HepG2 (cell line): ENCODE data around the gene SIGLEC7. TPM values are rescaled to one million over a fixed set of nuclear protein-coding genes. Genes with fewer than 3 reads are reported as not detected.

ENCODE experiments used
- ATAC-seq: fragments of 200-7000 bp; cut with Tn5 transposase; 3 replicates; pipeline ENCODE4 v1.9.1; 2020; ENCODE audit warnings: mild to moderate bottlenecking, moderate library complexity
- BruUV-seq: library from RNA; stranded (reverse); fragments of 400-500 nt; replicated peaks from 2 replicates; lab custom pipeline; 2021; lab: Mats Ljungman, UMichigan
- CTCF ChIA-PET: fragments of 300-600 bp; formaldehyde crosslinking; extraction: SDS; loops from one replicate; lab custom pipeline; 2021; ENCODE audit warnings: low total read pairs, inconsistent platforms, low intra/inter-chr PET ratio; lab: Yijun Ruan, JAX
- POLR2A ChIA-PET: fragments of 350-600 bp; sonication (Branson Sonifier 250); formaldehyde crosslinking; loops from one replicate; lab custom pipeline; 2020; ENCODE audit warnings: antibody characterized with exemption, inconsistent platforms; lab: Yijun Ruan, JAX
- DNase-seq: peaks from one replicate; pipeline ENCODE4 v3.0.0-alpha.2; 2015; ENCODE audit warnings: low spot score
- FAIRE-seq: peaks from 3 replicates; lab custom pipeline; 2011; peaks lifted over from hg19 to GRCh38; lab: Jason Lieb, UNC
- H2AFZ ChIP-seq: one replicate; pipeline ENCODE4 v1.6.1; 2011; ENCODE audit warnings: low read length, inconsistent platforms
- H3K27ac ChIP-seq: fragments of 300-600 bp; 3 replicates; pipeline ENCODE4 v1.8.0; 2011; ENCODE audit warnings: mixed run types, mild to moderate bottlenecking, mixed read lengths, low read length, inconsistent platforms; ENCODE audit not compliant: insufficient read depth; ENCODE audit errors: extremely low read length
- H3K27me3 ChIP-seq, 2 experiments: fragments of 200-600 bp in 1 of 2; 2 replicates in 1 of 2; 3 replicates in 1 of 2; pipeline versions ENCODE4 v1.6.0 to v1.8.0; 2011; ENCODE audit warnings: low read length in 2 of 2, mild to moderate bottlenecking in 2 of 2, moderate library complexity in 2 of 2, inconsistent platforms in 1 of 2; ENCODE audit not compliant: insufficient read depth in 2 of 2, control insufficient read depth in 1 of 2
- H3K36me3 ChIP-seq, 2 experiments: fragments of 200-600 bp in 1 of 2; replicated peaks in 1 of 2; 2 replicates in 1 of 2; 3 replicates in 1 of 2; pipeline versions ENCODE4 v1.5.1 to v1.8.0; 2011; ENCODE audit warnings: low read length in 2 of 2, inconsistent platforms in 1 of 2; ENCODE audit not compliant: insufficient read depth in 2 of 2, control insufficient read depth in 1 of 2
- H3K4me1 ChIP-seq: 2 replicates; pipeline ENCODE4 v1.5.1; 2012; ENCODE audit warnings: low read length, inconsistent platforms; ENCODE audit not compliant: insufficient read depth
- H3K4me2 ChIP-seq: 2 replicates; pipeline ENCODE4 v1.6.0; 2011; ENCODE audit warnings: low read depth, low read length, inconsistent platforms
- H3K4me3 ChIP-seq, 3 experiments: fragments of 200-600 bp in 1 of 3; sonication (generic), shearing (Covaris generic) in 1 of 3; replicated peaks in 1 of 3; 2 replicates each; pipeline ENCODE4 v1.5.1; 2011 to 2016; ENCODE audit warnings: low read length in 3 of 3, inconsistent platforms in 2 of 3, low read depth in 2 of 3, mild to moderate bottlenecking in 2 of 3, control low read depth in 1 of 3, mixed read lengths in 1 of 3; ENCODE audit not compliant: insufficient read depth in 1 of 3
- H3K79me2 ChIP-seq: one replicate; pipeline ENCODE4 v1.6.1; 2011; ENCODE audit warnings: low read length, inconsistent platforms; ENCODE audit not compliant: insufficient read depth
- H3K9ac ChIP-seq: 2 replicates; pipeline ENCODE4 v1.6.0; 2011; ENCODE audit warnings: mild to moderate bottlenecking, low read depth, low read length, inconsistent platforms; ENCODE audit not compliant: insufficient read depth
- H3K9me3 ChIP-seq: 2 replicates; pipeline ENCODE4 v1.5.1; 2012; ENCODE audit warnings: mild to moderate bottlenecking, low read length
- H4K20me1 ChIP-seq: 2 replicates; pipeline ENCODE4 v1.6.0; 2011; ENCODE audit warnings: inconsistent platforms, mild to moderate bottlenecking, low read length, moderate library complexity; ENCODE audit not compliant: insufficient read depth
- ATF2 ChIP-seq: sonication (generic); formaldehyde crosslinking; IDR thresholded peaks from 2 replicates; pipeline ENCODE4 v1.4.0; 2020; ENCODE audit warnings: missing genetic modification reagents
- BORCS8-MEF2B ChIP-seq: sonication (generic); formaldehyde crosslinking; IDR thresholded peaks from 2 replicates; pipeline ENCODE4 v1.8.0; 2022; ENCODE audit warnings: mild to moderate bottlenecking, missing genetic modification reagents
- CBX1 ChIP-seq: IDR thresholded peaks from one replicate; pipeline ENCODE4 v1.6.1; 2016; ENCODE audit warnings: antibody characterized with exemption, low read depth
- CCAR2 ChIP-seq: fragments of 200-400 bp; formaldehyde crosslinking; optimal IDR thresholded peaks from 2 replicates; pipeline ENCODE3; 2018; ENCODE audit warnings: low read depth, mild to moderate bottlenecking, low read length, moderate library complexity
- FOXA3 ChIP-seq: IDR thresholded peaks from 2 replicates; pipeline ENCODE4 v1.6.1; 2016; ENCODE audit warnings: missing genetic modification reagents, missing compliant biosample characterization
- GMEB1 ChIP-seq: sonication (generic); formaldehyde crosslinking; IDR thresholded peaks from 2 replicates; pipeline ENCODE4 v1.5.1; 2020; ENCODE audit warnings: missing genetic modification reagents, mild to moderate bottlenecking, borderline replicate concordance
- KLF6 ChIP-seq: IDR thresholded peaks from 2 replicates; pipeline ENCODE4 v1.8.0; 2016; ENCODE audit warnings: missing biosample characterization, missing genetic modification reagents
- SKI ChIP-seq: fragments of 450-650 bp; IDR thresholded peaks from one replicate; pipeline ENCODE4 v1.6.1; 2018; ENCODE audit warnings: mild to moderate bottlenecking; ENCODE audit not compliant: partially characterized antibody
- USF2 ChIP-seq, 2 experiments: sonication (generic) in 1 of 2; formaldehyde crosslinking in 1 of 2; IDR thresholded peaks; 2 replicates each; pipeline versions ENCODE4 v1.5.1 to v1.6.1; 2011 to 2020; ENCODE audit warnings: borderline replicate concordance in 1 of 2, low read depth in 1 of 2, low read length in 1 of 2, mild to moderate bottlenecking in 1 of 2, missing genetic modification reagents in 1 of 2, moderate library complexity in 1 of 2
- ZNF143 ChIP-seq: sonication (generic); formaldehyde crosslinking; IDR thresholded peaks from 2 replicates; pipeline ENCODE4 v1.4.0; 2020; ENCODE audit warnings: missing genetic modification reagents
- ZNF17 ChIP-seq: sonication (generic); formaldehyde crosslinking; IDR thresholded peaks from 2 replicates; pipeline ENCODE4 v1.5.0; 2020; ENCODE audit warnings: mild to moderate bottlenecking, missing genetic modification reagents
- ZNF317 ChIP-seq: sonication (generic); formaldehyde crosslinking; IDR thresholded peaks from 2 replicates; pipeline ENCODE4 v1.5.0; 2020; ENCODE audit warnings: mild to moderate bottlenecking, missing genetic modification reagents
- ZNF569 ChIP-seq: sonication (generic); formaldehyde crosslinking; IDR thresholded peaks from 2 replicates; pipeline ENCODE4 v1.5.0; 2020; ENCODE audit warnings: mild to moderate bottlenecking, missing genetic modification reagents, moderate library complexity, borderline replicate concordance
- ZNF577 ChIP-seq: sonication (generic); formaldehyde crosslinking; IDR thresholded peaks from 2 replicates; pipeline ENCODE4 v1.4.0; 2020; ENCODE audit warnings: mild to moderate bottlenecking, low read depth, missing genetic modification reagents, borderline replicate concordance
- WGBS: methylation state at CpG from one replicate; pipeline ENCODE4 v1.1.6; 2017; ENCODE audit warnings: low lambda C conversion rate; 5-methylcytosine and 5-hydroxymethylcytosine counted together
- in situ Hi-C: cut with HindIII; loops from 2 replicates; pipeline ENCODE4 v1.10.0; 2017; ENCODE audit warnings: low pct_unique_long_range_greater_than_20kb; ENCODE audit not compliant: extremely low pct_ligation_motif_present
- intact Hi-C: fragments of 100-400 bp; cut with micrococcal nuclease; formaldehyde crosslinking; loops from one replicate; pipeline ENCODE4 v1.10.0; 2022; ENCODE audit not compliant: unreplicated experiment
- polyA plus RNA-seq, 8 experiments: library from polyadenylated mRNA; depleted of rRNA in 3 of 8; stranded (reverse) in 7 of 8; unstranded in 1 of 8; fragments of >200 nt; fragmentation: Illumina TruSeq in 4 of 8; extraction: Trizol in 4 of 8; gene quantifications; 2 replicates each; pipeline versions ENCODE4 v1.2.1 to v1.2.3, GENCODE V29; 2011 to 2016; ENCODE audit warnings: low read depth in 4 of 8, missing spikeins in 1 of 8, mixed read lengths in 1 of 8; ENCODE audit not compliant: insufficient read depth in 1 of 8
- total RNA-seq, 5 experiments: library from RNA; depleted of rRNA; stranded (reverse); fragments of >200 nt; fragmentation: Illumina TruSeq; extraction: Trizol; gene quantifications; 2 replicates each; pipeline ENCODE4 v1.2.3, GENCODE V29; 2016; ENCODE audit warnings: low read depth in 1 of 5

SIGLEC7 gene
- total and polyA plus RNA-seq, 2 of the 13 experiments (the other 11 are each of a cell fraction or from before 2014, with no cell fraction given) = not detected

GRCh38 chr19:51098365-51099046 is 43.6 kb upstream of the SIGLEC7 start:
- Histone ChIP-seq H4K20me1 (0 out of 2 replicates have a peak, but pooled peaks cover 3% of the 10 kb centered on the region), H3K4me2 (no peak overlapping the region), H3K9ac (no peak overlapping the region), H3K27me3 (no peaks in the 10 kb centered on the region; a peak in 1 of 5 replicates), H2AFZ (no peak overlapping the region), H3K36me3 (peaks cover 3 to 18% of the 10 kb centered on the region in 2 experiments; a peak in 3 of 5 replicates), H3K79me2 (no peaks in the 10 kb centered on the region), H3K27ac (no peak overlapping the region), H3K4me3 (no peak overlapping the region), H3K4me1 (peaks cover 10% of the 10 kb centered on the region), H3K9me3 (no peaks in the 10 kb centered on the region)
- WGBS = 97% methylated on average over 58 of the region's 78 CpGs
- FAIRE-seq = no peak
- no peak for ATAC-seq
- in situ Hi-C loops (loop anchor here (25.0 kb wide), 1 partner anchor 161 kb away; no protein-coding TSS in a partner anchor), intact Hi-C loops (no loop called here)
- DNase-seq = no peak
- ChIA-PET CTCF (interaction anchor here (2.9 kb wide), 1 partner anchor 77 kb away, joined by 16 read pairs; no protein-coding TSS in a partner anchor), POLR2A (no interaction called here)
- TF ChIP-seq ZNF577 (CRISPR knock-in tag) = no peak
- TF ChIP-seq CCAR2 = no peak
- no peak for TF ChIP-seq CBX1
- TF ChIP-seq ZNF17 (CRISPR knock-in tag) = no peak
- no peak for TF ChIP-seq USF2 (IDR thresholded peaks at IDR 0.05; ENCODE audit: low read depth, low read length)
- TF ChIP-seq USF2 (CRISPR knock-in tag; IDR thresholded peaks at IDR 0.05; ENCODE audit: borderline replicate concordance) = no peak
- TF ChIP-seq GMEB1 (CRISPR knock-in tag) = no peak
- TF ChIP-seq FOXA3 (CRISPR knock-in tag) = no peak
- no peak for TF ChIP-seq ZNF143 (CRISPR knock-in tag)
- TF ChIP-seq SKI = no peak
- no peak for TF ChIP-seq KLF6 (CRISPR knock-in tag)
- no peak for TF ChIP-seq ZNF317 (CRISPR knock-in tag)
- TF ChIP-seq ATF2 = no peak
- TF ChIP-seq ZNF569 = no peak
- no peak for TF ChIP-seq BORCS8-MEF2B
- no TSS peak for BruUV-seq
